GM12878 (cell line): ENCODE results near the gene VAV2. TPM values are rescaled to one million over a fixed set of nuclear protein-coding genes. Genes with fewer than 3 reads are reported as not detected.

ENCODE experiments used
- CBX3 ChIP-seq: fragments of 200-600 bp; sonication (generic); IDR thresholded peaks from 2 replicates; pipeline ENCODE4 v1.6.1; 2016; ENCODE audit warnings: low read depth, borderline replicate concordance
- GATAD2B ChIP-seq: fragments of 450-650 bp; conservative IDR thresholded peaks from 2 replicates; pipeline ENCODE4 v1.6.1; 2017; ENCODE audit warnings: low read depth, mild to moderate bottlenecking, moderate library complexity
- HDAC2 ChIP-seq: fragments of 200-600 bp; sonication (generic); IDR thresholded peaks from 2 replicates; pipeline ENCODE4 v1.6.1; 2017
- KLF5 ChIP-seq: fragments of 450-650 bp; IDR thresholded peaks from 2 replicates; pipeline ENCODE4 v1.6.1; 2014; ENCODE audit warnings: mild to moderate bottlenecking; ENCODE audit not compliant: partially characterized antibody
- NFXL1 ChIP-seq: fragments of 450-650 bp; IDR thresholded peaks from 2 replicates; pipeline ENCODE4 v1.6.1; 2017; ENCODE audit warnings: antibody characterized with exemption, mild to moderate bottlenecking, borderline replicate concordance
- NFYB ChIP-seq: IDR thresholded peaks from 2 replicates; pipeline ENCODE4 v1.6.1; 2011; ENCODE audit warnings: low read depth, mild to moderate bottlenecking, low read length, improper control_type of control experiment, moderate library complexity; ENCODE audit not compliant: insufficient read depth
- PML ChIP-seq: IDR thresholded peaks from 2 replicates; pipeline ENCODE4 v1.6.1; 2012; ENCODE audit warnings: low read length, inconsistent platforms
- SUZ12 ChIP-seq: fragments of 200-600 bp; sonication (generic); IDR thresholded peaks from one replicate; pipeline ENCODE4 v1.6.1; 2018; ENCODE audit warnings: antibody characterized with exemption, mild to moderate bottlenecking; ENCODE audit not compliant: unreplicated experiment
- TARDBP ChIP-seq: IDR thresholded peaks from 2 replicates; pipeline ENCODE4 v1.6.1; 2016; ENCODE audit warnings: borderline replicate concordance
- YY1 ChIP-seq: IDR thresholded peaks from 2 replicates; pipeline ENCODE4 v1.6.1; 2011; ENCODE audit warnings: low read depth, mild to moderate bottlenecking, low read length
- ZNF207 ChIP-seq: fragments of 450-650 bp; IDR thresholded peaks from 2 replicates; pipeline ENCODE4 v1.6.1; 2014; ENCODE audit warnings: antibody characterized with exemption, mild to moderate bottlenecking, borderline replicate concordance
- polyA plus RNA-seq, 11 experiments: library from polyadenylated mRNA; depleted of rRNA in 4 of 11; unstranded in 6 of 11; stranded (reverse) in 5 of 11; fragments of >200 nt; fragmentation: Nextera tagmentation in 4 of 11; fragmentation: Illumina TruSeq in 1 of 11; extraction: Ambion mirVana in 4 of 11; extraction: Trizol in 1 of 11; gene quantifications; 1 replicate in 1 of 11; 2 replicates in 10 of 11; pipeline versions ENCODE4 v1.2.1 to v1.2.3, GENCODE V29; 2011 to 2016; ENCODE audit warnings: inconsistent platforms in 2 of 11, missing spikeins in 2 of 11, low read depth in 1 of 11
- total RNA-seq, 4 experiments: library from RNA; depleted of rRNA in 3 of 4; stranded (reverse); fragments of >200 nt in 3 of 4; fragmentation: Illumina TruSeq in 1 of 4; extraction: Trizol in 1 of 4; gene quantifications; 2 replicates each; pipeline versions ENCODE4 v1.2.1 to v1.2.3, GENCODE V29; 2013 to 2021
- TF ChIP-seq, protein P1 (sequence below): IDR thresholded peaks from 2 replicates; pipeline ENCODE4 v1.6.1; 2012; ENCODE audit warnings: low read depth, low read length, improper control_type of control experiment
- TF ChIP-seq, protein P2 (sequence below): IDR thresholded peaks from 2 replicates; pipeline ENCODE4 v1.6.1; 2012; ENCODE audit warnings: low read depth, low read length, improper control_type of control experiment

Gene VAV2
- total and polyA plus RNA-seq, 10 of the 15 experiments (the other 5 are each of a cell fraction or from before 2014, with no cell fraction given), result 0.13 to 43.9 (median 16.9) TPM

DNA sequence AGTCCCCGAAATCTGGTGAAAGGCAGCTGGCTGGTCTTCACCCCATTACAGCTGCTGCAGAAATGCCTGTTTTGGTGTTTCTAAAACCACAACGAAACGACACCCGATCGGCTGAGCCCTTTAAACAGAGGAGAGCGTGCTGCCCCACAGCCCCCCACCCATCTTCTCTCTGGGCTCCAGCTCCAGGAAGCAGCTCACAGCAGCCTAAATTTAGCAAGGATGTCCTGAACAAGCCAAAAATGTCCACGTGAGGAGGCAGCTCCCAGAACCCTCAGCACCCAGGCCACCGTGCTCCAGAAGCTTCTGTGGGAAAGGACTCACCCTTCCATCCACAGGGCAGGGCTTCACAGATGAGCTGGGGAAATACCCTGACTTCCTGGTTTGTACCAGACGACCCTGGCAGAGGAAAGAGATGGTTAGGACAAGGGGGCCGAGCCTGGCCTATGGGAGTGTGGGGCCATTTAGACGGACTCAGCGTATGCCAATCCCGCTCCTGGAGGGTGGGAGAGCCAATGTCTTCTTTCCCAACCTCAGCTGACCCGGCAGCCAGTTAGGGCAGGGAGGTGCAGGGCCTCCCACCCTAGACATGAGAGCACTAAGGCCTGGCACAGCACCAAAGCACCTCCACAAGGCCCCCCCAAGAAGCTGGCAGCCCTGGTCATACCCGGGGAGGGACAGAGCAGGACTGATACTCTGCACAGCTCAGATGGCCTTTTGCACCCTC is 214.9 kb downstream of the VAV2 start (continued):
- no peak for TF ChIP-seq NFYB
- no peak for TF ChIP-seq ZNF207
- no peak for TF ChIP-seq GATAD2B
- TF ChIP-seq YY1, result no peak
- TF ChIP-seq SUZ12, result no peak
- TF ChIP-seq, protein P1, sequence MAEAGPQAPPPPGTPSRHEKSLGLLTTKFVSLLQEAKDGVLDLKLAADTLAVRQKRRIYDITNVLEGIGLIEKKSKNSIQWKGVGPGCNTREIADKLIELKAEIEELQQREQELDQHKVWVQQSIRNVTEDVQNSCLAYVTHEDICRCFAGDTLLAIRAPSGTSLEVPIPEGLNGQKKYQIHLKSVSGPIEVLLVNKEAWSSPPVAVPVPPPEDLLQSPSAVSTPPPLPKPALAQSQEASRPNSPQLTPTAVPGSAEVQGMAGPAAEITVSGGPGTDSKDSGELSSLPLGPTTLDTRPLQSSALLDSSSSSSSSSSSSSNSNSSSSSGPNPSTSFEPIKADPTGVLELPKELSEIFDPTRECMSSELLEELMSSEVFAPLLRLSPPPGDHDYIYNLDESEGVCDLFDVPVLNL, result no peak
- TF ChIP-seq HDAC2, result no peak
- TF ChIP-seq NFXL1, result no peak
- TF ChIP-seq, protein P2, sequence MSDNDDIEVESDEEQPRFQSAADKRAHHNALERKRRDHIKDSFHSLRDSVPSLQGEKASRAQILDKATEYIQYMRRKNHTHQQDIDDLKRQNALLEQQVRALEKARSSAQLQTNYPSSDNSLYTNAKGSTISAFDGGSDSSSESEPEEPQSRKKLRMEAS, result no peak
- no peak for TF ChIP-seq CBX3
- TF ChIP-seq PML, result no peak
- TF ChIP-seq TARDBP, result no peak
- no peak for TF ChIP-seq KLF5
